GM10847 (cell line): Measurements from ENCODE around the gene POLDIP2.

Experiments
- POLR2A ChIP-seq: IDR thresholded peaks from 2 replicates; pipeline ENCODE4 v1.6.1; 2011; ENCODE audit not compliant: insufficient read length; ENCODE audit errors: extremely low read depth

Gene POLDIP2

GRCh38 chr17:28372945-28373274 lies 15.6 kb upstream of the POLDIP2 start:
- TF ChIP-seq POLR2A = no peak

- TF ChIP-seq POLR2A = no peak
These were observed 15.0 kb upstream of the POLDIP2 start for GRCh38 chr17:28372203-28372944.

GRCh38 chr17:28371245-28372202 lies 14.2 kb upstream of the POLDIP2 start, which contains the start of gene SARM1:
SARM1 (plus strand) TSS chr17:28371694; CDS start chr17:28372033, 339 bp downstream.
- TF ChIP-seq POLR2A = no peak

GRCh38 chr17:28370744-28371103 lies 13.4 kb upstream of the POLDIP2 start:
- no peak for TF ChIP-seq POLR2A

- TF ChIP-seq POLR2A = no peak
These were observed 12.9 kb upstream of the POLDIP2 start, which contains the start of gene VTN for GRCh38 chr17:28370035-28370743. VTN (minus strand) TSS chr17:28370307; CDS start chr17:28370203, 104 bp downstream.

GRCh38 chr17:28369684-28370034 lies 12.3 kb upstream of the POLDIP2 start:
- no peak for TF ChIP-seq POLR2A

- no peak for TF ChIP-seq POLR2A
These were observed 11.8 kb upstream of the POLDIP2 start for GRCh38 chr17:28368915-28369683.

GRCh38 chr17:28368306-28368831 lies 11.0 kb upstream of the POLDIP2 start:
- TF ChIP-seq POLR2A = no peak

GRCh38 chr17:28367641-28368305 lies 10.4 kb upstream of the POLDIP2 start:
- TF ChIP-seq POLR2A = no peak

GRCh38 chr17:28366605-28367004 lies 9.3 kb upstream of the POLDIP2 start:
- no peak for TF ChIP-seq POLR2A

- TF ChIP-seq POLR2A = no peak
These were observed 8.2 kb upstream of the POLDIP2 start for GRCh38 chr17:28365487-28365886.

- TF ChIP-seq POLR2A = no peak
These were observed 7.5 kb upstream of the POLDIP2 start, which contains the start of gene SEBOX for GRCh38 chr17:28364665-28365363. SEBOX (minus strand) TSS chr17:28365199; CDS start chr17:28365151, 48 bp downstream.
